Aorta (tissue), 5 donors: ENCODE results near the gene CHEK1. TPM values are rescaled to one million over a fixed set of nuclear protein-coding genes. Genes with fewer than 3 reads are reported as not detected.

Source experiments
- ATAC-seq: fragments of 200-7000 bp; cut with Tn5 transposase; one replicate; pipeline ENCODE4 v1.9.1; 2022; ENCODE audit warnings: moderate library complexity; ENCODE audit not compliant: low FRiP score
- DNase-seq, 2 donors: peaks; one replicate each; pipeline ENCODE4 v3.0.0-alpha.2; 2020
- H3K27ac ChIP-seq, 2 donors: one replicate each; pipeline ENCODE4 v1.5.1; 2013; ENCODE audit warnings: low read length in 2 of 2, mild to moderate bottlenecking in 2 of 2, moderate library complexity in 2 of 2, control low read depth in 1 of 2, inconsistent platforms in 1 of 2, low read depth in 1 of 2
- H3K27me3 ChIP-seq, 2 donors: one replicate each; pipeline ENCODE4 v1.6.1; 2013; ENCODE audit warnings: control low read depth in 1 of 2, low read length in 1 of 2, mild to moderate bottlenecking in 1 of 2, moderate library complexity in 1 of 2; ENCODE audit not compliant: insufficient read depth in 2 of 2, control insufficient read depth in 1 of 2
- H3K36me3 ChIP-seq, 2 donors: one replicate each; pipeline ENCODE4 v1.6.1; 2013; ENCODE audit warnings: control low read depth in 1 of 2, low read length in 1 of 2, mild to moderate bottlenecking in 1 of 2; ENCODE audit not compliant: insufficient read depth in 2 of 2, control insufficient read depth in 1 of 2
- H3K4me1 ChIP-seq, 2 donors: one replicate each; pipeline ENCODE4 v1.6.1; 2013; ENCODE audit warnings: low read length in 2 of 2, control low read depth in 1 of 2, mild to moderate bottlenecking in 1 of 2, moderate library complexity in 1 of 2; ENCODE audit not compliant: insufficient read depth in 2 of 2, control insufficient read depth in 1 of 2
- H3K4me3 ChIP-seq, 2 donors: one replicate each; pipeline ENCODE4 v1.5.1; 2013; ENCODE audit warnings: low read length in 2 of 2, control low read depth in 1 of 2, mild to moderate bottlenecking in 1 of 2
- H3K9me3 ChIP-seq: one replicate; pipeline ENCODE4 v1.6.1; 2013; ENCODE audit warnings: mild to moderate bottlenecking, low read length; ENCODE audit not compliant: control insufficient read depth
- WGBS, 2 donors: extraction: QIAGEN DNeasy Blood & Tissue Kit; methylation state at CpG; one replicate each; pipeline ENCODE4 v1.1.7; 2013; 5-methylcytosine and 5-hydroxymethylcytosine counted together
- intact Hi-C, 2 donors: fragments of 100-400 bp; cut with DNase I; formaldehyde crosslinking; loops; one replicate each; pipeline versions ENCODE4 v1.14.2 to v1.15.0; 2022
- polyA plus RNA-seq, 2 donors: library from polyadenylated mRNA; stranded (reverse); fragments of 200-250 nt; gene quantifications; one replicate each; pipeline ENCODE4 v1.2.3, GENCODE V29; 2013
- total RNA-seq, 2 donors: library from RNA; stranded (reverse); fragmentation: NEBNext Ultra II Directional; extraction: Animal tissue kit (Norgen Biotek cat#: 25700); gene quantifications; one replicate each; pipeline ENCODE4 v1.2.1, GENCODE V29; 2021
- donor health status: healthy with polysubstance abuse.
- donor health status: Bipolar disorder and iron deficiency.
- donor health status: DM: no; HTN: no; CAD: no.
- donor health status: DM: no; HTN: no; CAD: no.
- donor health status: DM: yes; HTN: yes; CAD: no.

The CHEK1 gene
- total and polyA plus RNA-seq, 4 donors, result 2.1 to 6.2 (median 3.5) TPM

DNA sequence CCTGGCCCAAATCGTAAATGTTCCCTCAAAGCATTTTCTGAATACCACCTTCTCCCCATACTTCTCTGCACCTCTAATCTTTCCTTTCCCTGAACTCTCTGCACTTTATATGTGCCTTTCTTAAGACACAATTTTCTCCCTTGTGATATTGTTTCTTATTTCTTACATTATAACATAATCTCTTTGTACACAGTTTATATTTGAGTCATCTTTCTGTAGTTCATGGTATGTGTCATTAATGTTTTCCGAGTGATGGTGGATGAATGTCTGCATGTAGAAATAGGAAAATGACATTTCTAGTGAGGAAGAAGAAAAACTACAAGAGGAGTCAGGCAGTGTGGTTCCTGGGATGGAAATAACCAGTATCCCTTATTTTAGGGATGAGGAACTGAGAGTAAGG lies 50.2 kb downstream of the CHEK1 start:
- DNase-seq, result no peak
- WGBS, 2 donors, result 90 to 96% methylated on average over 2 of the region's 2 CpGs
- no peak for ATAC-seq

GRCh38 chr11:125679397-125679796 lies 54.4 kb downstream of the CHEK1 start:
- ATAC-seq (no peak), DNase-seq (no peak)
- Histone ChIP-seq H3K4me3 (no peak overlapping the region), H3K27ac (no peak overlapping the region), H3K36me3 (no peaks in the 10 kb centered on the region), H3K27me3 (no peaks in the 10 kb centered on the region), H3K9me3 (no peaks in the 10 kb centered on the region), H3K4me1 (no peaks in the 10 kb centered on the region)
- 81 to 97% methylated on average over 4 of the region's 4 CpGs for WGBS, 2 donors
- intact Hi-C loops, result no loop called here

More for the DNA sequence above, 50.2 kb downstream of the CHEK1 start:
- Histone ChIP-seq H3K4me1 (no peaks in the 10 kb centered on the region), H3K27ac (no peak overlapping the region), H3K9me3 (no peaks in the 10 kb centered on the region), H3K36me3 (no peaks in the 10 kb centered on the region), H3K27me3 (no peaks in the 10 kb centered on the region), H3K4me3 (no peak overlapping the region)
- intact Hi-C loops, result no loop called here

- H3K9me3 ChIP-seq, result no peaks in the 10 kb centered on the region
- ATAC-seq, result no peak
Observed at GRCh38 chr11:125679837-125680236, 54.9 kb downstream of the CHEK1 start.

DNA sequence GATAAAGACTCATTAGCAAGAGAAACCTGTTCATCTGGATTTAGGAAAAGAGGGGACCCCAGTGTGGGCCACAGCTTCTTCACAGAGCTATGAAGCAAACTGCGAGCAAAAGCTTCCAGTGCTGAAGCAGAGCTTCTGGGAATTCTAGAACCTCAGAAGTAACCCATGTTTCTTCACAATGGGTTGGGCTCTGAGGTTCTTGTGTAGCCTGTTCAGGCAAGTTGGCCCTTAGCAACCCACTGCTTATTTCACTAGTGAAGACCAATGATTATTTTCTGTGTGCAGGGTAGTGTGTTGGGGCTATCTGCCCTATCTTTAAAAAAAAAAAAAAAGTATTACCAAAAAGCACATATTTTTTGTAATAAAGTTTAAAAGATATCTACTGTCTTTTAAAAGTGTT lies 55.8 kb downstream of the CHEK1 start, which contains the start of gene ACRV1:
TSS of gene ACRV1 (minus strand) at position 101 of the 400 bp plus-strand sequence. CDS start at position 34, 67 bp downstream.
- H3K4me1 ChIP-seq, result no peaks in the 10 kb centered on the region
- intact Hi-C loops, result no loop called here
- H3K4me3 ChIP-seq, result no peak within 1 kb of the TSS
- no peaks in the 10 kb centered on the region for H3K9me3 ChIP-seq
- ATAC-seq (no peak), DNase-seq (no peak)
- no peaks in the 10 kb centered on the region for H3K36me3 ChIP-seq
- H3K27me3 ChIP-seq, result no peaks in the 10 kb centered on the region
- 94 to 96% methylated on average over 1 of the region's 1 CpG for WGBS, 2 donors
- H3K27ac ChIP-seq, result no peak within 1 kb of the TSS

More at GRCh38 chr11:125679837-125680236, 54.9 kb downstream of the CHEK1 start:
- Histone ChIP-seq H3K27ac (no peak overlapping the region), H3K4me1 (no peaks in the 10 kb centered on the region), H3K36me3 (no peaks in the 10 kb centered on the region), H3K4me3 (no peak overlapping the region), H3K27me3 (no peaks in the 10 kb centered on the region)
- no peak for DNase-seq
- WGBS, 2 donors, result 92 to 95% methylated on average over 2 of the region's 2 CpGs
- intact Hi-C loops, result no loop called here

DNA sequence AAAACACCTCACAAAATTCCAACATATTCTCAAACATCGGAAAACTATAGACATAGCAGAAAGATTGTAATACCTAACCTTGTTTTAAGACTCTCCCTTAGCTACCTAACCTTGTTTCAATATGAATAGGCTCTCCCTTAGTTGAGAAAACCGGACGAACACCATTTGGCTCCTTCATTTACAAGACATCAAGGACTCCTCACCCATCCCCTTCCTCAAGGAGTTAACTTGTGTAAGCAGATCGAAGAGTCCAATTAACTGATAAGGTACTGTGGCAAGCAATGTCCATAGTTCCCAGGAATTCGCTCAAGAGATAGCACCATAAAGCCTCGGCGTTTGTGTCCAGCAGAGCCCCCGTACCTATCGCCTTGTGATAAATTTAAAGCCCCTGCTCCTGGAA lies 60.3 kb downstream of the CHEK1 start:
- no peaks in the 10 kb centered on the region for H3K4me1 ChIP-seq
- H3K27me3 ChIP-seq, result no peaks in the 10 kb centered on the region
- intact Hi-C loops, result no loop called here
- 71 to 75% methylated on average over 9 of the region's 9 CpGs for WGBS, 2 donors
- H3K27ac ChIP-seq, result no peak overlapping the region
- H3K36me3 ChIP-seq, result no peaks in the 10 kb centered on the region
- ATAC-seq, result no peak
- DNase-seq, result no peak
- no peaks in the 10 kb centered on the region for H3K9me3 ChIP-seq
- no peak overlapping the region for H3K4me3 ChIP-seq

DNA sequence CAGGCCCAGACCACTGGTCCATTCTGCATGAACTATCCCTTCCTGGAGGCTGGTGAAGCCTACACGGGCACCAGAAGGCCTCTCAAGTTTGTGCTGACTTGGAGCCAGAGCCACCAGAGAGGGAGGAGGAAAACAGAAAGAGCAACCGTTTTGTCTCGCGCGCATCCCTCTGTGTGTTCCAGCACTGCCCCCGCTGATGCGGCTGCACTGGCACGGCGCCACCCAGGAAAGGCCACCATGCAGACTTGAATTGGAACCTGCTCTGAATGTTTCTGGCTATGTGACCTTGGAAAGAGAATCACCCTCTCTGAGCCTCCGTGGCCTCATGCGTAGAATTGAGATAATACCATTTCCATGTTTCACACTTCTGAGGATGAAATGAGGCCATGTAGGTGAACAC lies 63.1 kb downstream of the CHEK1 start:
- no peak for ATAC-seq
- intact Hi-C loops, result no loop called here
- Histone ChIP-seq H3K27ac (no peak overlapping the region), H3K36me3 (no peaks in the 10 kb centered on the region), H3K9me3 (no peaks in the 10 kb centered on the region), H3K4me3 (no peak overlapping the region), H3K4me1 (no peaks in the 10 kb centered on the region), H3K27me3 (no peaks in the 10 kb centered on the region)
- WGBS, 2 donors, result 93% methylated on average over 11 of the region's 11 CpGs
- no peak for DNase-seq

- no peaks in the 10 kb centered on the region for H3K9me3 ChIP-seq
- 91 to 95% methylated on average over 3 of the region's 3 CpGs for WGBS, 2 donors
- H3K36me3 ChIP-seq, result no peaks in the 10 kb centered on the region
- no peak overlapping the region for H3K4me3 ChIP-seq
- no peaks in the 10 kb centered on the region for H3K4me1 ChIP-seq
- no peak for ATAC-seq
- DNase-seq, result no peak
- H3K27me3 ChIP-seq, result no peaks in the 10 kb centered on the region
- intact Hi-C loops, result no loop called here
- H3K27ac ChIP-seq, result no peak overlapping the region
Observed at GRCh38 chr11:125688632-125689031, 63.7 kb downstream of the CHEK1 start.

- DNase-seq, result no peak
- no peak overlapping the region for H3K4me3 ChIP-seq
Observed at GRCh38 chr11:125689274-125689859, 64.4 kb downstream of the CHEK1 start.

DNA sequence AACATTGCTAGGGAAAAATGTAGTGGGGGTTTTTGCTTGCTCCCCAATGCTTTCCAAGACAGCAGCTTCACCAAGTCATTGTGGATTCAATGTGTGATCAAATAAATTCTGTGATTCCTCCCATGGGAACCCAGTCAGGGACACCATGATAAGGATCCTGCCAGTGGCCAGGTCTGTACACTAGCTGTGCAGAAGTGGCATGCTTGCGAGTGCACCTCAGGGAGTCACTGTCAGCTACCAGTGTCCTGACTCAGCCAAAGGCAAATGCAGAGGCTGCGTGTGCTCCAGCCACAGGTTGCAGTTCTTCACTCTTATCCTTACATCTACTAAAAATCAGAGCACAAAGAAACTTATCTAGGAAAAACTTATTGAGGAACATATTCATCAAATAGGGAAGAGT lies 65.0 kb downstream of the CHEK1 start:
- DNase-seq (no peak), ATAC-seq (no peak)
- Histone ChIP-seq H3K4me3 (no peak overlapping the region), H3K9me3 (no peaks in the 10 kb centered on the region), H3K27ac (no peak overlapping the region), H3K4me1 (no peaks in the 10 kb centered on the region), H3K27me3 (no peaks in the 10 kb centered on the region), H3K36me3 (no peaks in the 10 kb centered on the region)
- 87 to 91% methylated on average over 2 of the region's 2 CpGs for WGBS, 2 donors
- intact Hi-C loops, result no loop called here

More at GRCh38 chr11:125689274-125689859, 64.4 kb downstream of the CHEK1 start:
- Histone ChIP-seq H3K9me3 (no peaks in the 10 kb centered on the region), H3K36me3 (no peaks in the 10 kb centered on the region), H3K4me1 (no peaks in the 10 kb centered on the region), H3K27me3 (no peaks in the 10 kb centered on the region), H3K27ac (no peak overlapping the region)
- WGBS, 2 donors, result 82% methylated on average over 6 of the region's 6 CpGs
- intact Hi-C loops, result no loop called here
- ATAC-seq, result peak; percentile 30
